HUES48 (cell line): ENCODE results near the gene TMPRSS9.

ENCODE experiments used
- H3K27ac ChIP-seq: one replicate; pipeline ENCODE4 v1.7.0; 2013; ENCODE audit warnings: low read depth, low read length, inconsistent platforms
- H3K27me3 ChIP-seq: 2 replicates; pipeline ENCODE4 v1.6.1; 2013; ENCODE audit warnings: mild to moderate bottlenecking, low read length; ENCODE audit not compliant: control insufficient read depth, insufficient read depth
- H3K36me3 ChIP-seq: 2 replicates; pipeline ENCODE4 v1.6.1; 2013; ENCODE audit warnings: low read length; ENCODE audit not compliant: control insufficient read depth, insufficient read depth
- H3K4me1 ChIP-seq: 2 replicates; pipeline ENCODE4 v1.6.1; 2013; ENCODE audit warnings: mild to moderate bottlenecking, low read length; ENCODE audit not compliant: control insufficient read depth, insufficient read depth
- H3K4me3 ChIP-seq: 2 replicates; pipeline ENCODE4 v1.5.1; 2013; ENCODE audit warnings: mild to moderate bottlenecking, low read depth, low read length
- H3K9ac ChIP-seq: 2 replicates; pipeline ENCODE4 v1.6.1; 2013; ENCODE audit warnings: mild to moderate bottlenecking, low read depth, low read length, moderate library complexity
- H3K9me3 ChIP-seq: 2 replicates; pipeline ENCODE4 v1.6.1; 2013; ENCODE audit warnings: low read length; ENCODE audit not compliant: control insufficient read depth, insufficient read depth

The TMPRSS9 gene

DNA sequence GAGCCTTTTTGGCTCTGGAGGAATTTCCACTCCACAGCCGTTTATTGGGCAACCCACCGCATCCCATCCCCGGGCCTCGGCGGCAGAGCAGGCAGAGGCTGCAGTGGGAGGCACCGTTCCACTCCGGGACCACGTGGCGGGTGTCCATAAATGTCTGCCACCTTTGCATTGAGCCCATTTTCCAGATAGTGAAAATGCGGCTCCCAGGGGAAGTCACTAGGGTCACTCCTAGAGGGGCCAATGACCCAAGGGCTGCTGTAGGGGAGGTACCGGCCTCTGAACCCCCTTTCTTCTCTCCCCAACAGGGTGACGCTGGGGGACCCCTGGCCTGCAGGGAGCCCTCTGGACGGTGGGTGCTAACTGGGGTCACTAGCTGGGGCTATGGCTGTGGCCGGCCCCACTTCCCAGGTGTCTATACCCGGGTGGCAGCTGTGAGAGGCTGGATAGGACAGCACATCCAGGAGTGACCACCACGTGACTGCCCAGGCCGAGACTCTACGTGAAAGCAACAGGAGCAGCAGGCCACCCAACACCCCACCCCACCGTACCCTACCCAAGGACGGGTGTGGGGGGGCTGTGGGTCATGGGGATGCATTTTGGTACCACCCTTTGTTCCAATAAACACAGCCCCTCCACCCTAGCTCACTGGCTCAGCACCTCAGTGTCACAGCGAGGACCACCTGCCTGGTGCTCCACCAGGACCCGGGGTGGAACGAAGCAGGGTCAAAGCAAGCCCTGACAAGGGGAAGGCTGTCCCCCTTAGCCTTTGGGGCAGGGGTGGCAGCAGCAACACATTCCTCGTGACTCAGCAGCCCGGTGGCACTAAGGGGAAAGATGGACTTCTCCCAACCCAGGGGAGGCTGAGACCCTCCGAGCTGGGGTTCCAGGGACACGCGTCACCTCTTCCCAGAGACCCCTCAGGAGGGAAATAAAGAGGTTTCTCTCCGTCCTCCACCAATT lies 65.8 kb downstream of the TMPRSS9 start:
- Histone ChIP-seq H3K27me3 (no peaks in the 10 kb centered on the region), H3K36me3 (peaks cover 28% of the 10 kb centered on the region), H3K9ac (peak overlapping the region; percentile 99), H3K27ac (peak overlapping the region; percentile 51), H3K4me1 (peaks cover 22% of the 10 kb centered on the region), H3K4me3 (peak overlapping the region; percentile 79), H3K9me3 (no peaks in the 10 kb centered on the region)

DNA sequence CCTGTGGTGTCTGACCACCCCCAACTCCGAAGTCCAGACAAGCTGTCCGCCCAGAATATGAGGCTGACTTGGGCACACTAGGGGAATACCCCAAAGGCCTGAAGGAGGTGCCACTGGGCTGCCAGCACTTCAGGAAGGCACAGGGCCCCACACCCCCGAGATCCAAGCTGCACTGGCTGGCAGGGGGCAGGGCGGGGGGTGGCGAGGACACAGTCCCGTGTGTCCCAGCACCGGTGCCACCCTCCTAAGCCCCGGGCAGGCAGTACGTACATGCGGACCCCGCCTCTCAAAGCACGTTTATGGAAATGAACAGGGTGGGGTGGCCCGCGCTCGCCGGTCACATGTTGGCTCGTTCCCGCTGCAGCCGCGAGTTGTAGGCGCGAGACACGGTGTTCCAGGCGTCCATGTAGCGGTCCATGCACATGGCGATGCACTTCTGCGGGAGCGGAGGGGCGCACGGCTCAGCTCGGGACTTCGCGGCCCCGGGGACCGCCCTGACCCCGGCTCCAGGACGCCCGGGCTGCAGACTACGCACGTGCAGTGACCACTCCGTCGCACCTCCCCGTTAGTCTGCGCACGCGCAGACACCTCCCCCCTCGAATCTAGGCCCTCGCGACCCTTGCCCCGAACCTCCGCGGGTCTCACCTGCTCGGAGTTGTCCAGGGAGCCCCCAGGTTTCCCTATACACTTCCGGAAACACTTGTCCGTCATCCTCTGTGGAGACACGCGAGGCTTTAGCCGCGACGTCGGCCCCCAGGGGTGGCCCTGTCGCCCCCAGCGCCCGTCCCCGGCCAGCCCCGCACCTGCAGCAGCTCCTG lies 66.8 kb downstream of the TMPRSS9 start:
- Histone ChIP-seq H3K9me3 (no peaks in the 10 kb centered on the region), H3K36me3 (peaks cover 37% of the 10 kb centered on the region), H3K27me3 (no peaks in the 10 kb centered on the region), H3K27ac (peak overlapping the region; percentile 99), H3K9ac (peak overlapping the region; percentile 99), H3K4me1 (peaks cover 22% of the 10 kb centered on the region), H3K4me3 (peak overlapping the region; percentile 79)

DNA sequence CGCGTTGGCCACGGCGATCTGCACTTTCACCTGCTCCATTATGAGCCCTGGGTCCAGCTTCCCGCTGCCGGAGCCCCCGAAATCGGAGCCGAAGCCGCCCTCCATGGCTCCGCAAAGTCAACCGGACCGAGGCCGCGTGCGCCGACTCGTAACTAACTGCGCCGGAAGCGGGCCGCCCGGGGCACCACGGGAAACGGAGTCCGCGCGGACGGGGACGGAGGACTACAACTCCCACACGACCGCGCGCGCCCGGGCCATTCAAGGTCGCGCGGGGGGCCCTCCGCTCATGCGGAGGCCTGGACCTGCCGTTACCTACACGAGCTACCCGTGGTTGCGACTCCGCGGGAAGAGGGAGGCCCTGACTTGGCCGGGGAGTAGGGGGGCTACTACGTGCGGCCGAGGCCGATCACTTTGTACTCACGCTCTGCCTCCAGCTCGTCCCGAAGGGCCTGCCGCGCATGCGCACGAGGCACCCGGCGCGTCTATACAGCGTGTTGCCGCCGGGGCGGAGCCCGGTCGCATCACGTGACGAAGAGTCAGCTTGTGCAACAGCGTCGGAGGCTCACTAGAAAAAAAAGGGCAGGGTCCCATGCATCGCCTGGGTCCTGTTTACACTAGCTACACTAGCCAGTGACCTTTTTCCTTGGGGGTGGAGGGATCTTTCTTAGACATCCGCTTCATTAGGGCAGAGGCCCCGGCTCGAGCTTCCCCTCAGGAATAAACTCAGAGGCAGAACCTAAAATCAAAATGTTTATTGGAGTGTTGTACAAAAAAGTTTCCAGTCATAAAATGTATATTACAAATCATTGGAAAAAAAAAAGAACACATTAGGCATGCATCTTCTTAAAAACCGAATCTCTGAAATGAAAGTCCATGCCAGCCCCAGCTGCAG lies 67.6 kb downstream of the TMPRSS9 start, which contains the start of gene TIMM13:
TIMM13 (minus strand) TSS at position 158 of the 892 bp plus-strand sequence; CDS start at position 105, 53 bp downstream.
- Histone ChIP-seq H3K27ac (peak within 1 kb of the TSS; percentile 99), H3K36me3 (peaks cover 44% of the 10 kb centered on the region), H3K4me3 (peak within 1 kb of the TSS; percentile 79), H3K9me3 (no peaks in the 10 kb centered on the region), H3K9ac (peak within 1 kb of the TSS; percentile 99), H3K4me1 (peaks cover 22% of the 10 kb centered on the region), H3K27me3 (no peaks in the 10 kb centered on the region)

DNA sequence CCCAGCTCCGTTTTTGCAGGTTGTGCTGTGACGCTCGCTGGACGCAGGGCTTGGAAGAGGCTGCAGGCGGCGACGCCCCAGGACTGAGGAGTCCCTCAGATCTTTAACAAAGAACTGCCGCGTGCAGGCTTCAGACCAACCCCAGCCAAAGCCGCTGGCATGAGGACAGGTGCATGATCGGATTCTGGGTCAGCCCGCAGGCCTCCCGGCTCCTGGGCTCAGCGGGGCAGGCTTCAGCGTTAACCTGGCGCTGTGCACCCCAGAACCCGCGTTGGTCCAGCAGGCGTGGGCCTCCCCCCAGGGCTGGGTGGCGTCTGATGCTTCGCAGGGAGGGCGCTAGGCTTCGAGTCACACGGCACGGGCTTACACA lies 68.2 kb downstream of the TMPRSS9 start:
- peaks cover 44% of the 10 kb centered on the region for H3K36me3 ChIP-seq
- H3K9ac ChIP-seq, result peak overlapping the region; percentile 99
- H3K4me1 ChIP-seq, result peaks cover 22% of the 10 kb centered on the region
- peak overlapping the region; percentile 79 for H3K4me3 ChIP-seq
- H3K27me3 ChIP-seq, result no peaks in the 10 kb centered on the region
- H3K9me3 ChIP-seq, result no peaks in the 10 kb centered on the region
- H3K27ac ChIP-seq, result peak overlapping the region; percentile 99

DNA sequence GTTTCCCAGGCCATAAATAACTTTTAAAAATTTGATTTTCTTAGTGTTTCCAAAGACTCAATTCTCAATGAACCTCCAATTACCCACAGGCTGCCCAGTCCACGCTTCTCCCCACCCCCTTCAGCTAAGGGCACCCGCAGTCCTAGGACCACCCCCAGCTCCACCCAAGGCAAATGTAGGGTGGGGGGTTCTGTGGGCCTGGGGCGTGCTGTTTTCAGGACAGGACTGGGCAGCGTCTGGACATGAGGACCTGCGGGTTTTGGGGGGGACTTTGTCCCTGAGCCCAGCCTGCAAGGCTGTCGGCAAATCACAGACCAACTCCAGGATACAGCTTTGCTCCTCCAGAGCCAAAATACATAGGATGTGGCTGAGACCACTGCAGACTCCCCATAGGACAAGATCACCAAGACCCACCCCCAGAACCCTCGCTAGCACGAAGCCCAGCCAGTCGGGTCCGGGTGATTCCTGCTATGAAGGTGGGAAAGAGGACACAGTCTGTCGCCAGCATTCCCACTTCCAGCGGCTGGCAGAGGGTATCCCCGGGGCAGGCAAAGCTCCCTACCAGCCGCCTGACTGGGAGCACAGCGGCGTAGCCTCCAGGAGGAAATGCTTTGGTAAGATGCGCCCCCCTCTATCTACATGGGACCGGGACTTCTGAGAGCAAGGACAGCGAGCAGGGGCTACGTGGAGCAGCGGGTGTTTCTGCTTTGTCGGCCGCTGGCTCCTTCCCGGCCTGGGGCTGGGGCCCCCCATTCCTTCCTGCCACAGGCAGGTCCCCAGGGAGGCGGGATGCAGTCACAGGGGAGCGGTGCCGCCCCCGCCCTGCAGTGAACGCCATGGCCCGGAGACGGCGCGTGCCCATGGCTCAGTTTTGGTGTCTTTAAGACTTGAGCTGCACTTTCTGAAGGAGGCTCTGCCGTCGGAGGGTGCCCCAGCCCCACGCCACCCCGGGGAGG lies 69.0 kb downstream of the TMPRSS9 start:
- H3K36me3 ChIP-seq, result peaks cover 45% of the 10 kb centered on the region

DNA sequence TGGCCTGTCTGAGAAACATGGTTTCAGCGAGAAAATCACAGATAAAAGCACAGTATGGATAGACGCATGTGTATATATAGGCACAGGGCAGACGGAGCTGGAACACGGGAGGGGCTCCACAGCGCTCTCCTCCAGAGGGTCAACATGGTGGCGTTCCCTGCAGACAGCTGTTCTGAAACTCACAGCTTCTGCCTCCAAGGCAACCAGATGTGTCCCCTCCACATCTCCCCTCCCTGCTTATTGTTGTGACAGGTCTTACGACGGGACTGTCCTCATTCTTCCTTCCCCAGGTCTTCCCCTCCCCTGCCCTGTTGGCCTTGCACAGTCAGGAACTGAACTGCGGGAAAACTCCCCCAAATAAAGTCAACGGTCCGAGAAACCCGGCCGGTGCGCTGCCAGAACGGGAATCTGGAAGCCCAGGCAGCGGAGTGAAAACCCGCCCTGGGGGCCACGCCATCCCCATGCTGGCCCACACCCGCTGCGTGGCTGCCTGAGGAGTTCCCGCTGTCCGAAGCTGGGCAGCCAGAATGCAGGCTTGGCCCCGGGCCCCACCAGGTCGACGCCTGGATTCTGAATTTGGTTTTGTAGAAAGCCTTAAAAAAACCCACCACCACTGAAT lies 70.0 kb downstream of the TMPRSS9 start:
- no peaks in the 10 kb centered on the region for H3K27me3 ChIP-seq
- no peak overlapping the region for H3K27ac ChIP-seq
- no peak overlapping the region for H3K9ac ChIP-seq
- H3K9me3 ChIP-seq, result no peaks in the 10 kb centered on the region
- peaks cover 22% of the 10 kb centered on the region for H3K4me1 ChIP-seq
- H3K4me3 ChIP-seq, result no peak overlapping the region
- peaks cover 55% of the 10 kb centered on the region for H3K36me3 ChIP-seq

More for the DNA sequence above, 69.0 kb downstream of the TMPRSS9 start:
- H3K27ac ChIP-seq, result peak overlapping the region; percentile 99
- no peaks in the 10 kb centered on the region for H3K27me3 ChIP-seq
- H3K9ac ChIP-seq, result no peak overlapping the region; the same call in 1 of the 2 replicates
- no peaks in the 10 kb centered on the region for H3K9me3 ChIP-seq
- H3K4me1 ChIP-seq, result peaks cover 22% of the 10 kb centered on the region
- no peak overlapping the region for H3K4me3 ChIP-seq

DNA sequence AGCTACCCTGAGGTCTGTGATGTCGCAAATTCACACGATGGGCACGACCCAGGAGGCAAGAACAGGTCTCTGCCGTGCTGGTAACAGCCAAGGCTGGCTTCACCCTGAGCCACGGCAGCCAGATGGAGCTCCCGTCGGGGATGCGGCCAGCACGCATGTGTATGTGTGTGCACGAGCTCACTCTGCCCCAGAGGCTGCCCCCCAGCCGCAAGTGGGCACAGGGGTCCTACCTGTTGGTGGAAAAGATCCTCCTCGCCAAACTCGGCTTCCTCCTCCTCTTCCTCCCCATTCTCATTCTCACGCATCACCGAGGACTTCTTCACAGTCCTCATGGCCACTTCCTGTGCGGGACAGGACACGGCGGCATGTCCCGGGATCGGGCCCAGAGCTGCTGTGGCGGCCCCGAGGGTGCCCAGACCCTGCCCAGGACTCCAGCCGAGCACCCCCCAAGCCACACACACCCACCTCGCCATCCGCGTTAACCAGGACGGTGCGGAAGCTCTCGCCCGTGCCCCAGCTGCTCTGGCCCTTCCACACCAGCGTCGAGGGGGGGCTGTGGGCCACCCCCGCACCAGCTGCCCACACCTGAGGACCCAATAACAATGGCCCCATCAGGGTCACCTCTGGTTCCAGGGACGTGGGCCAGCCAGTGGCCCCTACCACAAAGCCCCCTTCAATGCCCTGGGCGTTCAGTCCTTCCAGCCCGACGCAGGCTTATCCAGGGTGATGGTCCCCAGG lies 71.4 kb downstream of the TMPRSS9 start:
- no peaks in the 10 kb centered on the region for H3K27me3 ChIP-seq
- no peak overlapping the region for H3K4me3 ChIP-seq
- H3K36me3 ChIP-seq, result peaks cover 52% of the 10 kb centered on the region
- no peak overlapping the region for H3K27ac ChIP-seq
- no peak overlapping the region for H3K9ac ChIP-seq
- H3K9me3 ChIP-seq, result no peaks in the 10 kb centered on the region
- H3K4me1 ChIP-seq, result peaks cover 16% of the 10 kb centered on the region

DNA sequence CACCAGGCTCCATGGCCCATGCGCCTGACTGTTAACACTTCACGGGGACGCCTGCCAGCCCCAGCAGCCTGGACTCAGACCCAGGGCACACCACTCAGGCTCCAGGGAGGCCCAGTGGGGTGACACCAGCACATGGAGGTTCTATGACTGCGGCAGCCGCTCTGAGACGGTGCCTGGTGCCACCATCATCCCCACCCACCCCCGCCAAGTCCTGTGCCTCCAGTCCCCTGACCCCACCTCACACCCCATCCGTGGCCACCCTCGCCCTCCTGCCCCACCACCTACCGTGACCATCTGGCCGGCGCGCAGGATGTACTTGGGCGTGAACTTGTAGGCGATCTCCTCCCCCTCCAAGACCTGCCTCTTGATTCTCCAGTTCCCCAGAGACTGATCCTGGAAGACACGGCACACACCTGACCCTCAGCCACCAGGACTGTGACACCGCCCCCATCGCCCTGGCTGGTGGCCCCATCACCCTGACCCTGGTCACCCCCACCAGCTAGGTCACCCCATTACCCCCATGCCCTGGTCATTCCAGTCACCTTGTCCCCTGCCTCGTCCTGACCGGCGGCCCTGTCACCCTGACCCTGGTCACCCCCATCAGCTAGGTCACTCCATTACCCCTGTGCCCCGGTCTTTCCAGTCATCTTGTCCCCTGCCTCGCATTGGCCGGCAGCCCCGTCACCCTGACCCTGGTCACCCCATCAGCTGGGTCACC lies 72.2 kb downstream of the TMPRSS9 start:
- H3K27me3 ChIP-seq, result no peaks in the 10 kb centered on the region
- no peak overlapping the region for H3K27ac ChIP-seq
- H3K36me3 ChIP-seq, result peaks cover 57% of the 10 kb centered on the region
- peaks cover 14% of the 10 kb centered on the region for H3K4me1 ChIP-seq
- H3K4me3 ChIP-seq, result no peak overlapping the region
- no peak overlapping the region for H3K9ac ChIP-seq
- no peaks in the 10 kb centered on the region for H3K9me3 ChIP-seq
